ENCODE results near the gene AUTS2.

Gene AUTS2

GRCh38 chr7:70044064-70044463 is 445.8 kb downstream of the AUTS2 start (continued):
- TF ChIP-seq ZNF24 (tag by site-specific recombination; IDR thresholded peaks at IDR 0.05) (no peak), KLF10 (tag by site-specific recombination; IDR thresholded peaks at IDR 0.05) (0 out of 2 replicates have a peak, but pooled peaks have one; percentile 37), OSR2 (tag by site-specific recombination; IDR thresholded peaks at IDR 0.05) (peak; percentile 75; the same call in 1 of the 2 replicates), ZNF561 (tag by site-specific recombination; IDR thresholded peaks at IDR 0.05; ENCODE audit: borderline replicate concordance) (peak; percentile 49; the same call in 1 of the 2 replicates), ZNF571 (tag by site-specific recombination; IDR thresholded peaks at IDR 0.05) (no peak), EGR2 (tag by site-specific recombination; IDR thresholded peaks at IDR 0.05; ENCODE audit: low read depth) (no peak), SP3 (tag by site-specific recombination; IDR thresholded peaks at IDR 0.05) (no peak), ZNF664 (tag by site-specific recombination; IDR thresholded peaks at IDR 0.05) (no peak), ZNF48 (tag by site-specific recombination; IDR thresholded peaks at IDR 0.05) (no peak), ZNF354C (tag by site-specific recombination; IDR thresholded peaks at IDR 0.05; ENCODE audit: borderline replicate concordance, low read depth) (no peak), ZNF596 (tag by site-specific recombination; IDR thresholded peaks at IDR 0.05) (0 out of 2 replicates have a peak, but pooled peaks have one; percentile 33), ZNF549 (tag by site-specific recombination; IDR thresholded peaks at IDR 0.05) (no peak), GLI4 (tag by site-specific recombination; IDR thresholded peaks at IDR 0.05) (no peak), HOXA7 (CRISPR knock-in tag; IDR thresholded peaks at IDR 0.05; ENCODE audit: borderline replicate concordance) (no peak), ZNF362 (tag by site-specific recombination; IDR thresholded peaks at IDR 0.05) (no peak), ZBTB17 (tag by site-specific recombination; IDR thresholded peaks at IDR 0.05) (no peak), HIC1 (tag by site-specific recombination; IDR thresholded peaks at IDR 0.05) (peak; percentile 35; the same call in 1 of the 2 replicates), ZNF629 (tag by site-specific recombination; IDR thresholded peaks at IDR 0.05) (no peak), ZNF391 (tag by site-specific recombination; IDR thresholded peaks at IDR 0.05; ENCODE audit: borderline replicate concordance, low read depth) (no peak), WT1 (tag by site-specific recombination; IDR thresholded peaks at IDR 0.05) (peak; percentile 50; the same call in 1 of the 2 replicates), ZFHX2 (tag by site-specific recombination; conservative IDR thresholded peaks at IDR 0.05) (no peak), SCRT2 (tag by site-specific recombination; IDR thresholded peaks at IDR 0.05) (no peak), ZNF2 (tag by site-specific recombination; IDR thresholded peaks at IDR 0.05) (no peak), ZBTB26 (tag by site-specific recombination; optimal IDR thresholded peaks at IDR 0.05) (no peak), ZBTB11 (tag by site-specific recombination; conservative IDR thresholded peaks at IDR 0.05; ENCODE audit: low read depth) (no peak), ZNF311 (tag by site-specific recombination; IDR thresholded peaks at IDR 0.05; ENCODE audit: borderline replicate concordance) (no peak), KLF9 (tag by site-specific recombination; IDR thresholded peaks at IDR 0.05; ENCODE audit: low read depth) (no peak), ZNF341 (tag by site-specific recombination; IDR thresholded peaks at IDR 0.05; ENCODE audit: low read depth) (peak; percentile 84), YY1 (tag by site-specific recombination; IDR thresholded peaks at IDR 0.05) (no peak), BCL6B (tag by site-specific recombination; IDR thresholded peaks at IDR 0.05) (peak; percentile 93), ZNF133 (tag by site-specific recombination; IDR thresholded peaks at IDR 0.05) (no peak), REPIN1 (tag by site-specific recombination; IDR thresholded peaks at IDR 0.05; ENCODE audit: low read depth) (no peak), ZNF580 (tag by site-specific recombination; IDR thresholded peaks at IDR 0.05) (peak; percentile 71; the same call in 1 of the 2 replicates)
